UCSD-AML1 (cell line): Measurements from ENCODE around the gene TDO2.
"Not testable (repeated sequence)": the region's sequence is repeated elsewhere in the genome, so short reads cannot be mapped to it uniquely, and the experiment has no call there.

Source experiments
- DNase-seq: peaks from one replicate; lab custom pipeline; 2025; ENCODE audit not compliant: unreplicated experiment; lab: John Stamatoyannopoulos, UW

TDO2 gene

GRCh38 chr4:155906554-155907247, 3.2 kb downstream of the TDO2 start:
- DNase-seq, result no peak

- DNase-seq, result no peak
These were observed 4.1 kb downstream of the TDO2 start for GRCh38 chr4:155907556-155907955.

- no peak for DNase-seq
These were observed 5.0 kb downstream of the TDO2 start for GRCh38 chr4:155908187-155909139.

- DNase-seq, result no peak
These were observed 6.2 kb downstream of the TDO2 start for GRCh38 chr4:155909615-155910226.

- DNase-seq, result no peak
These were observed 8.4 kb downstream of the TDO2 start for GRCh38 chr4:155911905-155912304.

- DNase-seq, result no peak
These were observed 11.3 kb downstream of the TDO2 start for GRCh38 chr4:155914782-155915181.

GRCh38 chr4:155921597-155921996, 18.1 kb downstream of the TDO2 start:
- DNase-seq, result no peak

GRCh38 chr4:155924637-155925036, 21.1 kb downstream of the TDO2 start:
- DNase-seq, result no peak

GRCh38 chr4:155929833-155930232, 26.3 kb downstream of the TDO2 start:
- no peak for DNase-seq

- DNase-seq, result no peak
These were observed 26.8 kb downstream of the TDO2 start for GRCh38 chr4:155930330-155930729.

- DNase-seq, result no peak
These were observed 28.1 kb downstream of the TDO2 start for GRCh38 chr4:155931634-155932033.

GRCh38 chr4:155934634-155935033, 31.1 kb downstream of the TDO2 start:
- DNase-seq, result not testable (repeated sequence)

- no peak for DNase-seq
These were observed 32.0 kb downstream of the TDO2 start for GRCh38 chr4:155935389-155935986.

GRCh38 chr4:155941085-155941790, 37.7 kb downstream of the TDO2 start:
- no peak for DNase-seq

- no peak for DNase-seq
These were observed 38.3 kb downstream of the TDO2 start for GRCh38 chr4:155941820-155942219.

GRCh38 chr4:155943605-155944291, 40.3 kb downstream of the TDO2 start:
- no peak for DNase-seq

GRCh38 chr4:155944516-155944915, 41.0 kb downstream of the TDO2 start:
- no peak for DNase-seq

- no peak for DNase-seq
These were observed 43.0 kb downstream of the TDO2 start for GRCh38 chr4:155946486-155946885.

GRCh38 chr4:155948541-155948940, 45.0 kb downstream of the TDO2 start:
- DNase-seq, result no peak

GRCh38 chr4:155950461-155950860, 47.0 kb downstream of the TDO2 start:
- DNase-seq, result no peak
